K562 (cell line): ENCODE measurements around the gene POLR3G.

Experiments used
- ARNT ChIP-seq, 2 experiments: fragments of 450-650 bp; IDR thresholded peaks; 2 replicates each; pipeline ENCODE4 v1.6.1; 2016; ENCODE audit warnings: mild to moderate bottlenecking in 1 of 2
- BMI1 ChIP-seq: fragments of 150-350 bp; IDR thresholded peaks from 2 replicates; pipeline ENCODE4 v1.6.1; 2014; ENCODE audit warnings: low read length
- MXI1 ChIP-seq: IDR thresholded peaks from 2 replicates; pipeline ENCODE4 v1.6.1; 2011; ENCODE audit warnings: low read depth, mild to moderate bottlenecking, improper control_type of control experiment, low read length
- POLR2AphosphoS2 ChIP-seq: IDR thresholded peaks from 2 replicates; pipeline ENCODE4 v1.6.1; 2012; ENCODE audit warnings: low read length, improper control_type of control experiment
- TF ChIP-seq, protein P1 (sequence below): sonication (generic); formaldehyde crosslinking; IDR thresholded peaks from 2 replicates; pipeline ENCODE4 v1.8.1; 2022; ENCODE audit warnings: missing genetic modification reagents

DNA sequence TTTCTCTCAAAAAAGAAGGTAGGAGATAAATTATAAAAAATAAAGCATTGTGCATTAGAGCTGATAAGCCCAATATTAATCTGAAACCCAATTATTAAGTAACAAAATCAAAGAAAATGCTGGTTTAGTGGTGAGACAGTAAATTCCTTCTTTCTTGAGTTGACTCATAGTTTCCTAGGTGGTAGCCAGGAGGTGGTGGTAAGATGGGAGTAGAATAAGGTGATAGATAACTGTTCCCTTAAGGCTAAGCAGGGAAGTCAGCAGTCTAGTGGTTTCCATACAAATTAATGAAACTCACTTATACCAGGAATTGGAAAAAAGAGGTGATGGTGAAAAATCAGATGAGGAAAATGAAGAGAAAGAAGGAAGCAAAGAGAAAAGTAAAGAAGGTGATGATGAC, 31.6 kb downstream of the POLR3G start:
- TF ChIP-seq, protein P1, sequence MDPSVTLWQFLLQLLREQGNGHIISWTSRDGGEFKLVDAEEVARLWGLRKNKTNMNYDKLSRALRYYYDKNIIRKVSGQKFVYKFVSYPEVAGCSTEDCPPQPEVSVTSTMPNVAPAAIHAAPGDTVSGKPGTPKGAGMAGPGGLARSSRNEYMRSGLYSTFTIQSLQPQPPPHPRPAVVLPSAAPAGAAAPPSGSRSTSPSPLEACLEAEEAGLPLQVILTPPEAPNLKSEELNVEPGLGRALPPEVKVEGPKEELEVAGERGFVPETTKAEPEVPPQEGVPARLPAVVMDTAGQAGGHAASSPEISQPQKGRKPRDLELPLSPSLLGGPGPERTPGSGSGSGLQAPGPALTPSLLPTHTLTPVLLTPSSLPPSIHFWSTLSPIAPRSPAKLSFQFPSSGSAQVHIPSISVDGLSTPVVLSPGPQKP (CRISPR knock-in tag): no peak
- TF ChIP-seq MXI1 (no peak), POLR2AphosphoS2 (no peak), ARNT (IDR thresholded peaks at IDR 0.05) (no peak), BMI1 (no peak)
